SK-N-DZ (cell line): ENCODE data around the gene SEC11A.
"Not testable (repeated sequence)": the region's sequence is repeated elsewhere in the genome, so short reads cannot be mapped to it uniquely, and the experiment has no call there.

Experiments
- DNase-seq: peaks from one replicate; pipeline ENCODE4 v3.0.0-alpha.2; 2015; ENCODE audit warnings: low spot score

SEC11A gene

GRCh38 chr15:84737005-84737404 lies 21.1 kb upstream of the SEC11A start:
- no peak for DNase-seq

- no peak for DNase-seq
Observed at GRCh38 chr15:84736375-84736774, 20.4 kb upstream of the SEC11A start.

DNA sequence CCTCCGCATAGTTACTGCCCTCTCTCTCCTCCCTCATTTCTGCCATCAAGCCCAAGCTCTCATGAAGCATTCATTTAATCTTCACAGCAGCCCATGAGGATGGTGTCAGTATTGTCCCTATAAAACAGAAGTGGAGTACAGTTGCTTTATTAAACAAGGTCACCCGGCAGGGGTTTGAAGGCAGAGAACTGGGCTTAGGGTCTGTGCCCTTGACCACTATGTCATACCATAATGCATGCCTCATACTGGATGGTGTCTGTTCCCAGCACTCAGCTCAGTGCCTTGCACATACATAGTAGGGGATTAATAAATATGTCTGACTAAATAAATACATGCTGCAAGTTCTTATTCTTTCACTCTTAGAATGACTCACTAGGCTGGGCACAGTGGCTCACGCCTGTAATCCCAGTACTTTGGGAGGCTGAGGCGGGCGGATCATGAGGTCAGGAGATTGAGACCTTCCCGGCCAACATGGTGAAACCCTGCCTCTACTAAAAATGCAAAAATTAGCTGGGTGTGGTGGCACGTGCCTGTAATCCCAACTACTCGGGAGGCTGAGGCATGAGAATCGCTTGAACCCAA lies 19.6 kb upstream of the SEC11A start:
- not testable (repeated sequence) for DNase-seq

- DNase-seq, result peak; percentile 27
Observed at GRCh38 chr15:84734794-84735479, 19.0 kb upstream of the SEC11A start.

DNA sequence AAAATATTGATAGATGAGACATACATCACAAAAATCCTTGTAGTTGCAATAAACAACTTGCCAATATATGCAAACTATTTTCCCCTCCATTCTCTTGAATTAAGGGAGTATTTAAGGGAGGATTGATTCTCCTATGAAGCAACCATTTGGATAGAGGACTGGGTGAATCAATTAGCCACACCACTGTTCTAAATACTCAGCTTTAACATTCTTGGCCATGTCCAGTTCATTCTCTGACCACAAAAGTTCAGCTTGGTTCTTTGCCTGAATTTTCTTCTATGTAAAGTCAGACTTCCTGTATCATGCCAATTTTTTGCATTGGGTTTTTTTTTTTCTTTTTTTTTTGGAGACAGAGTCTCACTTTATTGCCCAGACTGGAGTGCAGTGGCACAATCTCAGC lies 15.8 kb upstream of the SEC11A start:
- DNase-seq, result no peak

GRCh38 chr15:84727429-84727828 lies 11.5 kb upstream of the SEC11A start:
- no peak for DNase-seq

GRCh38 chr15:84725001-84725491 lies 9.1 kb upstream of the SEC11A start:
- DNase-seq, result peak; percentile 77

DNA sequence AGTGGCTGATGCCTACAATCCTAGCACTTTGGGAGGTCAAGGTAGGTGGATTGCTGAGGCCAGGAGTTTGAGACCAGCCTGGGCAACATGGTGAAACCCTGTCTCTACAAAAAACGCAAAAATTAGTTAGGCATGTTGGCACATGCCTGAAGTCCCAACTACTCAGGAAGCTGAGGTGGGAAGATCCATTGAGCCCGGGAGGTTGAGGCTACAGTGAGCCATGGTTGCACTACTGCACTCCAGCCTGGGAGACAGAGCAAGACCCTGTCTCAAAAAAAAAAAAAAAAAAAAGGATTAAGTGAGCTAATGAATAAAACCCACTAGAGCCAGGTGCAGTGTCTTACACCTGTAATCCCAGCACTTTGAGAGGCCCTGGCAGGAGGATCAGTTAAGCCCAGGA lies 6.7 kb upstream of the SEC11A start:
- DNase-seq, result no peak

DNA sequence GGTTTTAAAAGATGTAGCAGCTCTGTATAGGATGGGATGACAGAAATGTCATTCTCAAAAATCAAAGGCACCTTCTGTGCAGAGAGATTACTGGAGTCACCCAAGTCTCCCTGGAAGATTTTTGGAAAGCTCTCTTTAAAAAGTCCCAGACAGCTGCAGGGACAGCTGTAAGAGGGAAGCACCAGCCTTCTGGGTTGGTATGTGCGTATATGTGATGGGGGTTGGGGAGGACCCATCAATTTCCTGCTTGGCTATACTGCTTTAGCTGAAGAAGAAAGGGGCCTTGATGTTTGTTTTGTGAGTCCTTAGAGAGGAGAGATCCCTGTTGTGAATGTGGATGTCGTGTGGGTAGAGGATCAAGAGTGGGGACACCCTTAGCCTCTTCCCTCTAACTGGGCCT lies 5.4 kb upstream of the SEC11A start:
- no peak for DNase-seq

- no peak for DNase-seq
Observed at GRCh38 chr15:84715441-84716035, 401 bp downstream of the SEC11A start.

GRCh38 chr15:84714821-84715220 lies 1.1 kb downstream of the SEC11A start:
- no peak for DNase-seq

DNA sequence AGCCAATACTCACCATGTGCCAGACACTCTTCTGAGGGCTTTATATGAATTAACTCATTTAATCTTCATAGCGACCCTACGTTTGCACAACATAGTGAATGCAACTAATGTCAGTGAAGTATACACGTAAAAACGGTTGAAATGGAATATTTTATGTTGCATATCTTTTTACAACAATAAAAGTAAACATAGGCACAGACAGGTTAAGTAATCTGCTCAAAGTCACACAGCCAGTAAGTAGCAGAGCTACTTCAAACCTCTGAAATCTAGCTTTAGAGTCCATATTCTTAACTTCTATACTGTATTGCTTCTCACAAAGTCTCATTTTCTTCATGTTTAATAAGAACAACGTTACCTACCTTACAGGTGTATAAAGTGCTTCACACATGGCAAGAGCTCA lies 1.6 kb downstream of the SEC11A start:
- no peak for DNase-seq

DNA sequence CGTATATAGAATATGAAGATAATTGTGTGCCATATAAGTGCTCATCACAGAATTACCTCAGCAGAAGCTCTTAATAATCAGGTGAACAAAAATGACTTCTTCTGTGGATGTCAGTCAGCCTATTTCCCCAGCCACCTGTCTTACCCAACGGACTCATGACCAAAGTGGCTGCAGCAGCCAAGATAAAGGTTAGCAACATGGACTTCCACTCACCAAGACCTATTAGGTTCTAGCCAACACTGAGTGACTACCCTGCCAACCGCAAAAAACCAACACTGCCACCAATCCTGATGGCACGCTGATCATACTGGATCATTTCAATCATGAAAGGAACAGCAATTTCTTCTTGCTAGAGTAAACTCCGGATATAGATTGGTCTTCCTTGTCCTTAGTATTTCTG lies 12.1 kb downstream of the SEC11A start:
- DNase-seq, result no peak

GRCh38 chr15:84702961-84703482 lies 12.9 kb downstream of the SEC11A start:
- DNase-seq, result no peak

- DNase-seq, result no peak
Observed at GRCh38 chr15:84699538-84700191, 16.3 kb downstream of the SEC11A start.

DNA sequence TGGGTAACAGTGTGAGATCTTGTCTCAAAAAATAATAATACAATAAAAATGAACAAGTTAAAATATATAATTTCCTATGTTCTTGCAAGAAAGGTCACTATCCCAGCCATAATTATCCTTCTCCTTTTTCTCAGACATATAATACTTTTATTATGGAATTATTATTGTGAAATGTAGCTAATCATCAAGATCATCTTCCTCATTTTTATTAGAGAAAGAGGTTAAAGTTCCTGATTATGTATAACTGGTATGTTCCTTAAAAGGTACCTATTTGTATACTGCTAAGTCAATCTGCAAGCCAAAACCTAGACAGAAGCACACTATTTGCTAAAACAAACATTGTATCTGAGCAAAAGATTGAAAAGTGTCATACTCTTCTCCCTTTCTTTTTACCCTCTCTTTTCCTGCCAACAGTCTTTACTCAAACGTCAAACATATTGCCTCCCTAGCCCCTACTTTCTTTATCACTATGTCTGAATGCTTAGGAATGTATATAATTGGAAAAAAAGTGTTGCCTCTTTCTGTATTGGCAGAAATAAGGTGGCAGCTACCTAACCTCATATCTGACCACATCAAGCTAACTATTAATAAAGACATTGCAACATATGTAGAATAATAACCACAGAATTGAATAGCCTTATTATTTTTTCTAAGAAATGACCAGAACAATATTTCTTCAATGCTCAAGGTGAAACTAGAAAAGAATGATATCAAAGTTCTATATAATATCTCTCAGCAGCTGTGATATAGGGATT lies 18.5 kb downstream of the SEC11A start:
- no peak for DNase-seq

DNA sequence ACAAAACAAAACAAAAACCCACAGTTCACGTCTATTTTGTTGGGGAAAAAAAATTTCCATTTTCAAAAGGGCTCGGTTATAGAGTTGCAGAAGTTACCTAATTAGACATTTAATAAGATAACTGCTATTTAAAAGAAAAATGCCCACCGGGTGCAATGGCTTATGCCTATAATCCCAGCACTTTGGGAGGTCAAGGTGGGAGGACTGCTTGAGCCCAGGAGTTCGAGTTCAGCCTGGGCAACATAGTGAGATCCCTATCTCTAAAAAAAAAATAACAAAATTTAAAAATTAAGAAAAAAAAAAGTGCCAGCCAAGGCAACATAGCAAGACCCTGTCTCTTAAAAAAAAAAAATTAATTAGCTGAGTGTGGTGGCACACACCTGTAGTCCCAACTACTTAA lies 19.2 kb downstream of the SEC11A start:
- DNase-seq, result no peak

- no peak for DNase-seq
Observed at GRCh38 chr15:84690342-84690741, 25.6 kb downstream of the SEC11A start.

- no peak for DNase-seq
Observed at GRCh38 chr15:84689858-84690257, 26.1 kb downstream of the SEC11A start.

DNA sequence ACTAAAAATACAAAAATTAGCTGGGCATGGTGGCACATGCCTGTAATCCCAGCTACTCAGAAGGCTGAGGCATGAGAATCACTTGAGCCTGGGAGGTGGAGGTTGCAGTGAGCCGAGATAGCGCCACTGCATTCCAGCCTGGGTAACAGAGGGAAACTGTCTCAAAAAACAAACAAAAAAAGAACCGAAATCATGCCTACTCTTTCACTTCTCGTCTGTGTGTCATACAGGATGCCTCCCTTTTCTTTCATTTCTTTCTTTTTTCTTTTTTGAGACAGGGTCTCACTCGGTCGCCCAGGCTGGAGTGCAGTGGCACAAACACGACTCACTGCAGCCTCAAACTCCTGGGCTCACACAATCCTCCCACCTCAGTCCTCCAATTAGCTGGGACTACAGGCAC lies 29.5 kb downstream of the SEC11A start:
- not testable (repeated sequence) for DNase-seq

- DNase-seq, result no peak
Observed at GRCh38 chr15:84685304-84685703, 30.6 kb downstream of the SEC11A start.

- no peak for DNase-seq
Observed at GRCh38 chr15:84684092-84684491, 31.8 kb downstream of the SEC11A start.
